ENCODE results near the gene VSTM4.

VSTM4 gene

DNA sequence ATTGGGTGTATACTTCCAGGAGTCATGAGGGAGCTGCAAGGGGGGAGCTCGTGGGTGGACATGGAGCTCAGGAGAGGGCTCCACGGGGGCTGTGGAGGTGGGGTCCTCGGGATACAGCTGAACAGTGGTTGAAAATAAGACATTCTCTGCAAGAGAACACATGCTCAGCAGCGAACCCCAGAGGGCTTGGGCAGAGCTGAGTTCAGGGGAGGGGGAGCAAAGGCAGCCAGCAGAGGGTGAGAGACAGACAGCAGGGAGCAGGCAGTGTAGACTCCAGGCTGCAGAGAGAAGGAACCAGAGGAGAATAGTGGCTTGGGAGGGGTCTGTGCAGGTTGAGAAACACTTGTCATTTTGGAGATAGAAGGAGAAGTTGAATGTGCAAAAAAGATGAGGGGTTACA lies 102.7 kb downstream of the VSTM4 start:
- TF ChIP-seq, protein P1, sequence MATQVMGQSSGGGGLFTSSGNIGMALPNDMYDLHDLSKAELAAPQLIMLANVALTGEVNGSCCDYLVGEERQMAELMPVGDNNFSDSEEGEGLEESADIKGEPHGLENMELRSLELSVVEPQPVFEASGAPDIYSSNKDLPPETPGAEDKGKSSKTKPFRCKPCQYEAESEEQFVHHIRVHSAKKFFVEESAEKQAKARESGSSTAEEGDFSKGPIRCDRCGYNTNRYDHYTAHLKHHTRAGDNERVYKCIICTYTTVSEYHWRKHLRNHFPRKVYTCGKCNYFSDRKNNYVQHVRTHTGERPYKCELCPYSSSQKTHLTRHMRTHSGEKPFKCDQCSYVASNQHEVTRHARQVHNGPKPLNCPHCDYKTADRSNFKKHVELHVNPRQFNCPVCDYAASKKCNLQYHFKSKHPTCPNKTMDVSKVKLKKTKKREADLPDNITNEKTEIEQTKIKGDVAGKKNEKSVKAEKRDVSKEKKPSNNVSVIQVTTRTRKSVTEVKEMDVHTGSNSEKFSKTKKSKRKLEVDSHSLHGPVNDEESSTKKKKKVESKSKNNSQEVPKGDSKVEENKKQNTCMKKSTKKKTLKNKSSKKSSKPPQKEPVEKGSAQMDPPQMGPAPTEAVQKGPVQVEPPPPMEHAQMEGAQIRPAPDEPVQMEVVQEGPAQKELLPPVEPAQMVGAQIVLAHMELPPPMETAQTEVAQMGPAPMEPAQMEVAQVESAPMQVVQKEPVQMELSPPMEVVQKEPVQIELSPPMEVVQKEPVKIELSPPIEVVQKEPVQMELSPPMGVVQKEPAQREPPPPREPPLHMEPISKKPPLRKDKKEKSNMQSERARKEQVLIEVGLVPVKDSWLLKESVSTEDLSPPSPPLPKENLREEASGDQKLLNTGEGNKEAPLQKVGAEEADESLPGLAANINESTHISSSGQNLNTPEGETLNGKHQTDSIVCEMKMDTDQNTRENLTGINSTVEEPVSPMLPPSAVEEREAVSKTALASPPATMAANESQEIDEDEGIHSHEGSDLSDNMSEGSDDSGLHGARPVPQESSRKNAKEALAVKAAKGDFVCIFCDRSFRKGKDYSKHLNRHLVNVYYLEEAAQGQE (IDR thresholded peaks at IDR 0.05; ENCODE audit: low read depth), result no peak
- TF ChIP-seq ZBTB7A (IDR thresholded peaks at IDR 0.05; ENCODE audit: low read depth) (no peak), TEAD4 (IDR thresholded peaks at IDR 0.05) (no peak), NFIC (IDR thresholded peaks at IDR 0.05) (no peak), RAD21 (IDR thresholded peaks at IDR 0.05; ENCODE audit: low read depth) (no peak), MAX (IDR thresholded peaks at IDR 0.05) (no peak), CEBPB (IDR thresholded peaks at IDR 0.05) (no peak)
- TF ChIP-seq, protein P2, sequence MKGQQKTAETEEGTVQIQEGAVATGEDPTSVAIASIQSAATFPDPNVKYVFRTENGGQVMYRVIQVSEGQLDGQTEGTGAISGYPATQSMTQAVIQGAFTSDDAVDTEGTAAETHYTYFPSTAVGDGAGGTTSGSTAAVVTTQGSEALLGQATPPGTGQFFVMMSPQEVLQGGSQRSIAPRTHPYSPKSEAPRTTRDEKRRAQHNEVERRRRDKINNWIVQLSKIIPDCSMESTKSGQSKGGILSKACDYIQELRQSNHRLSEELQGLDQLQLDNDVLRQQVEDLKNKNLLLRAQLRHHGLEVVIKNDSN (IDR thresholded peaks at IDR 0.05), result no peak

GRCh38 chr10:49011756-49012155 lies 103.6 kb downstream of the VSTM4 start:
- TF ChIP-seq EP300 (IDR thresholded peaks at IDR 0.05; ENCODE audit: borderline replicate concordance) (no peak), TEAD4 (IDR thresholded peaks at IDR 0.05) (no peak), MAX (IDR thresholded peaks at IDR 0.05) (no peak), TCF12 (IDR thresholded peaks at IDR 0.05; ENCODE audit: low read depth) (no peak)

- no peak for TF ChIP-seq ZBTB7A (IDR thresholded peaks at IDR 0.05; ENCODE audit: low read depth)
- TF ChIP-seq TEAD4 (IDR thresholded peaks at IDR 0.05), result no peak
- TF ChIP-seq NFIC (IDR thresholded peaks at IDR 0.05), result no peak
- TF ChIP-seq YY1 (IDR thresholded peaks at IDR 0.05; ENCODE audit: low read depth), result no peak
- TF ChIP-seq TCF12 (IDR thresholded peaks at IDR 0.05; ENCODE audit: low read depth), result no peak
- no peak for TF ChIP-seq EP300 (IDR thresholded peaks at IDR 0.05; ENCODE audit: borderline replicate concordance)
- TF ChIP-seq EGR1 (IDR thresholded peaks at IDR 0.05), result no peak
- no peak for TF ChIP-seq TAF1 (IDR thresholded peaks at IDR 0.05; ENCODE audit: low read depth)
- TF ChIP-seq, protein P2 (IDR thresholded peaks at IDR 0.05), result no peak
- no peak for TF ChIP-seq RAD21 (IDR thresholded peaks at IDR 0.05; ENCODE audit: low read depth)
- no peak for TF ChIP-seq MAX (IDR thresholded peaks at IDR 0.05)
- TF ChIP-seq FOXM1 (IDR thresholded peaks at IDR 0.05; ENCODE audit: borderline replicate concordance, low read depth), result no peak
- TF ChIP-seq CREB1 (IDR thresholded peaks at IDR 0.05; ENCODE audit: low read depth), result no peak
- TF ChIP-seq, protein P1 (IDR thresholded peaks at IDR 0.05; ENCODE audit: low read depth), result no peak
- TF ChIP-seq CEBPB (IDR thresholded peaks at IDR 0.05), result no peak
Observed at GRCh38 chr10:49010865-49011264, 104.5 kb downstream of the VSTM4 start.

DNA sequence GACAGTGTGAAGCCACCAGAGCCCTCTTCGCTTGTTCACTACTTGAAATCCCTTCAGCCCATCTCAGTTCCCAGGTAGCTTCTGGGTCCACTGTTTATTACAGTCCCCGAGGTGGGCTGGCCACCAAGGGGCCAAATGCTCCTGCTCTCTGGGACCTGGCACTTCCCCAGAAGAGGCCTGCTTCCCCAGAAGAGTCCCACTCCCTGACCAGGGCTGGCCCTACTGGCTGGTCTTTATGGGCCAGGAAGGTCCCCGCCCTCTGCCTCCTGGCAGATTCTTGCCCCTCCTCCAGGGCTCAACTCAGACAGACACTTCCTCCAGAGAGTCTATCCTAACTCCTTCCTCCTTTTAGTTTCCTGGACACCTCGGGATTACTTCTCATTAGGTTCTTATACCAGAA lies 105.0 kb downstream of the VSTM4 start:
- TF ChIP-seq ZBTB7A (IDR thresholded peaks at IDR 0.05; ENCODE audit: low read depth) (no peak), TCF12 (IDR thresholded peaks at IDR 0.05; ENCODE audit: low read depth) (no peak), YY1 (IDR thresholded peaks at IDR 0.05; ENCODE audit: low read depth) (no peak), EP300 (IDR thresholded peaks at IDR 0.05; ENCODE audit: borderline replicate concordance) (no peak), CEBPB (IDR thresholded peaks at IDR 0.05) (no peak)
- TF ChIP-seq, protein P2 (IDR thresholded peaks at IDR 0.05), result no peak
- TF ChIP-seq, protein P1 (IDR thresholded peaks at IDR 0.05; ENCODE audit: low read depth), result no peak

Data from Ishikawa (cell line).